DLD1 (cell line): ENCODE results near the gene GSN.

Source experiments
- in situ Hi-C: cut with HindIII; loops from 2 replicates; pipeline ENCODE4 v1.10.0; 2017; ENCODE audit warnings: low sequenced_read_pairs

The GSN gene

DNA sequence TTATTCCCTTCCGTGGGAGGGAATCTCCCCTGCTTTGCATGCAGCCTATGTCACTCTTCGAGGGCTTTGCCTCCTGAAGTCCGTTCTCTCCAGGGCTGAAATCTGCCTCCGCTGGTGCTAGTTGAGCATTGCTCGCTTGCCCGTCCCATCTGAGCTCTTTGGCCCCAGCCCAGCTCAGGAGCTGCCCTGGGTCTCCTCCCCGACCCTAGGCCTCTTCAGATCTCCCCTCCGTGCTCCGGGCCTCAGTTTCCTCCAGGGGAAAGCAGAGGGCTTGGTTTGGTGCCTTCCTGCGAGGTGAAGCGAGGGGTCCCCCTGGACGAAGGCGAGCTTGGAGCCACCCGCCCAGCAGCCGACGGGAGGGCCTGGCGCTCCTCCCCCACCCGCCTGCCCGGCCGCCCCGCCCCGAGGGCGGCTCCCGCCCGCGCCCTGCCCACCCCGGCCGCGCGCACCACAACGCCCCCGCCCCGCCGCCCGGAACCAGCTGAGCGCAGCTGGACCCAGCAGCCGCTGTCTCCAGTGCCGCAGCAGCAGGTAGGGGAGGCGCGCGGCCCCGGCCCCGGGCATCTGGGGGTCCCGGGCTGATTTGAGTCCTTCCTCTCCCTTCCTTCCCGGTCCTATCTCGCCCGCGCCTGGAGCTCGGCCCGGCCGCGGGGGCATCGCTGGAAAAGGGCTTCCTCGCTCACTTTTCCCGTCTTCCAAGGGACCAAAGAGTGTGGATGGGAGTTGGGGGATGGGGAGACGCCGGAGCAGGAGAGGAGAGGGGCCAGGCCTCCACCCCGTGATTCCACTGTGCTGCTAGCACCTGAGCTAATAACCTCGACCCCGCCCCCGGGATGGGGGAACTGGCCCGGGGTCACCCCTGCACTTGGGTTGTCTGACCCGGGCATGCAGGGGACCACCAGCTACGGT is at the start of gene GSN:
Gene GSN (plus strand): TSS at position 474 of the 909 bp plus-strand sequence. CDS start 33,810 bp downstream, outside the sequence.
- in situ Hi-C loops: no loop called here

DNA sequence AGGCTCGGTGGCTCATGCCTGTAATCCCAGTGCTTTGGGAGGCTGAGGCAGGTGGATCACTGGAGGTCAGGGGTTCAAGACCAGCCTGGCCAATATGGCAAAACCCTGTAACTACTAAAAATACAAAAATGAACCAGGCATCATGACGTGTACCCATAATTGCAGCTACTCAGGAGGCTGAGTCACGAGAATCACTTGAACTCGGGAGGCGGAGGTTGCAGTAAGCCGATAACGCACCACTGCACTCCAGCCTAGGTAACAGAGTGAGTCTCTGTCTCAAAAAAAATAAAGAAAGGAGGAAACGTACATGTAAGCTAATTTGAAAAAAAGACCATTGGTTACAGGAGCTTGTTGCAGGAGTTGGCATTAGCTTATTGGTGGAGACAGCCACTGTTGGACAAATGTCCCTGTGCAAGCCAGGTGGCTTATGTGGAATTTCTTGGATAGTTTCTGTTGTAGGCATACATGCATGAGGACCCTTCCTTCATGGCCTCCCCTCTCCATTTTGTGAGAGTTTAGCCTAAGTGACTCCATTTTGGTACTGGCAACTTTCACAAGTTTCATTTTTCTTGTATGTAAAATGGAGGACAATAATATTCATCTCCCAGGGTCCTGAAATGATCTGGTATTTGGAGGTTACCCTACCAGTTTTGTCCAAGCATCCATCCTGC is 49.5 kb upstream of the GSN start:
- in situ Hi-C loops: no loop called here

DNA sequence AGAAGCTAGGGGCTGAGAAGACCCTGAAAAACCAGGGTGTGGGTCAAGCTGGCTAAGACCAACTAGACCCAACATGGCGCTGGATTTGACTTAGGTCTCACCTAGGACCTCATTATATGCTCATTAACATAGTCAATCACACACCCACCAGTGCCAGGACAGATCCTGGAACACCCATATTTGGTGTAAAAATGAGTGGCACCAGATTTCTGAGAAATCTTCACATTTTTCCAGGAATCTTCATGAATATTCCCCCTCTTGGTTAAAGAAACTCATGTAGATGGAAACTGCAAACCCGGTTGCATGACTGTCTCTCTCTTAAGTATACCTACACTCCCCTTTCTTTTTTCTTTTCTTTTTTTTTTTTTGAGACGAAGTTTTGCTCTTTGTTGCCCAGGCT is 48.4 kb upstream of the GSN start:
- in situ Hi-C loops: no loop called here

DNA sequence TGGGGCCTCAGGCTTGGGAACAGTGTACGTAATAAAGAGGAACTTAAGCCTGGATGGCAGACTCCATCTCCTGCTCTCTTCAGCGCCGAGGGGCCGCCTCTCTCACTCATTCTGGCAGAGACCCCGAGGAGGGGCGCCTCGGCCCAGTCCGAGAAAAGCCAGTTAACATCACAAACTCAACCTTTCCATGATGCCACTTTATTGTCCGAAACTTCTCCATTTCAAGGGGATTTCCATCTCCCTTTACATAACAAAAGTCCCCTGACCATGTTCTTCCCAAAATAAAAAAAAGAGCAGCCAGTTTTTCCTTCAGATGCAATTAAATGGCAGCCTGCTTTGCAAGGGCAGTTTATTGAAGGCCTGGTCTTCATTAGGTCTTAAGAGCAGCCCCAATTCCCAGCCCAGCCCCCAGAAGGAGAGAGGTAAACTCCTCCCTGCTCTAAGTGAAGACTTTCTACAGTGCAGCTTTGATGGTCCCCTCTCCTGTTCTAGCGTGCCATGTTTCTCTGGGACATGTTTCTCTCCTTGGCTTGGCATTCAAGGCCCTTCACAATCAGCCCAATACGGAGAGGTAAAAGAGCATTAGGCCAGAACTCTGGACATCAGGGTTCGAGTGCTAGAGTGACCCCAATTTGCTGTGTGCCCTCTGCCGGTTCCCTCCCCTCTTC is 46.8 kb upstream of the GSN start:
- in situ Hi-C loops: no loop called here

DNA sequence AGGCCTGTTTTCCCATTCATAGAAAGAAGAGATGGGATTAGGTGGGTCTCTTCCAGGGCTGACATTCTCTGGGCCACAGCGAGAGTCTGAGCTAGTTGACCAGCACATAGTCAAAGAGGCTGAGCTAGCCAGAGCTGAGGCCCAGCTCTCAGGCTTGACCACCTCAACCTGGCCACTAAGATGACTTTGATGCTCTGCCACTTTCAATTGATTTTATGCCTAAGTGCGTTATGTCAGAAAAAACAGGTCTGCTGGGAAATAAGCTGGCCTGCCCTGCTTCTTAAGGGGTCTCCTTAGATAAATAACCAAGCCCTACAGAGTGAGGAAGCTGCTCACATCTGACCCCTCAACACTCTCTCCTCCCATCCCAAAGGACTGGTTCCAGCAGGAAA is 46.3 kb upstream of the GSN start:
- in situ Hi-C loops: no loop called here

DNA sequence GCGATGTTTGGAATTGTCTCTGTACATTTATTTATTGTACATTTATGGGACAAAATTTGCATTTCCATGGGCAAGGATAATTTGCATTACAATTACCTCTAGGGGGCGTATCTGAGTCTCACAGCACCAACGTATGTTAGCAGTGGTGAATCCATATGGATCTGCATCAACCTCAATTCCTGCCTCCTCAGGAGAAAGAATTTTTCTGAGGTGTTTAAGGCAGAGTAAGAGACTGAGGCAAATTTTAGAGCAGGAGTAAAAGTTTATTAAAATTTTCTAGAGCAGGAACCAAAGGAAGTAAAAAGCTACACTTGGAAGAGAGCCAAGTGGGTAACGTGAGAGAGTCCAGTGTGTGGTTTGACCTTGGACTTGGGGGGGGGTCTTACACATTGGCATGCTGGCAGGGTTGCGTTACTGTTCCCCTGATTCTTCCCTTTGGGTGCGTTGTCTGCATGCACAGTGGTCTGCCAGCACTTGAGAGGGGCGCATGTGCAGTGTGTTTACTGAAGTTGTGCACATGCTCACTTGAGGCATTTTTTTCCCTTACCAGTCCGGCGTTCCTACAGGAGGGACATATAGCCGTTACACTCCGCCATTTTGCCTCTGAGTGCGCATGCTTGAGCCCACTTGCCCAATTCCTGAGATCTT is 45.3 kb upstream of the GSN start:
- in situ Hi-C loops: no loop called here

DNA sequence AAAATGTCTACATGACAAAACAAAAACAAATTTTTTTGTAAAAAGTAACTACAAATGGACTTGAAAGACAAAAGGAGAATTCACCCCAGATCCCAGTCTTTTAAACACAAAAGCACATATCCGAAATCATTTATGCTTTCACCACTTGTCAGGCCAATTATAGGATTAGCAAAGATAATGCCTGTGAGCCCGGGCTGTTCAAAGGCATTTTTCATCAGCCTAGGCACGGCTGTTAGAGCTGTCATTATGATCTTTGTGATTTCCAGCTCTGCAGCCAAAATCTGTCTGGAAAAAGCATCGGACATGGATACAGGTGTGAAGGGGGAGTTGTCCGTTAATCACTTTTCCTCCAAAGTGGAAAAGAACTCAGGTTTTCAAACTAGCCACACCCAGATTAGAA is 42.7 kb upstream of the GSN start:
- in situ Hi-C loops: no loop called here

DNA sequence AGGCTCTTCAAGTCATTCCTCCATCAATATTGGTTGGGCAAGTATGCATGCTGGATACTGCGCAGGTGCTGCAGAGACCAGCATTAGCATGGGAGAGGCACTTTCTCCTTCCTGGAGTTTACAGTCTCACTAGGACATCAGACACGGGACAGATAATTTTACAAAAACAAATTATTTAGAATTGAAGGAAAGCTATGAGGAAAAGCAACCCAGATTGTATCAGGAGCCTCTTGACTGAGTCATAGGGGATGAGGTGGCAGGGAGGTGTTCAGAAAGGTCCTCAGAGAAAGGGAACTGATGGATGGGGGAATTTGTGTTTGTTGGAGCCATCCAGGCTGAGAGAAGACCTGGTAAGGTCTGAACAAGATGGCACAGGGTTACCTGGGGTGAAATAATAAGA is 41.8 kb upstream of the GSN start:
- in situ Hi-C loops: no loop called here

DNA sequence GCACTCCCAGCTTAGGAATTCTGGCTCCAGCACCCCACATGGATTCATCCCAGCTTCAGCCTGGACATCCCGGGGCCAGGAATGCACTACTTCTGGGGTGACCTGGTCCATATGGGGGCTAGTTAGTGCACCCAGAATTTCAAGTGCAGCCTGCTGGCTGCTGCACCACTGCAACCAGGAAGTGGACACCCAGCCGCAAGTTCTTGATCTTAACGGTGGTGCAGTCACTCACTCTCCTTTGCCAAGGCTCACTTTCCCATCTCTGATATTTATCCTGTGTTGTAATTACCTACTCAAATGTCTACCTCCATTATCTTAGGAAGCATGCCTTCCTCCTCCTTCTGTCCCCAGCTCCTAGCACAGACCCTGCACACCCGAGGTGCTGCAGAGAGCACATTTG is 40.1 kb upstream of the GSN start:
- in situ Hi-C loops: no loop called here

DNA sequence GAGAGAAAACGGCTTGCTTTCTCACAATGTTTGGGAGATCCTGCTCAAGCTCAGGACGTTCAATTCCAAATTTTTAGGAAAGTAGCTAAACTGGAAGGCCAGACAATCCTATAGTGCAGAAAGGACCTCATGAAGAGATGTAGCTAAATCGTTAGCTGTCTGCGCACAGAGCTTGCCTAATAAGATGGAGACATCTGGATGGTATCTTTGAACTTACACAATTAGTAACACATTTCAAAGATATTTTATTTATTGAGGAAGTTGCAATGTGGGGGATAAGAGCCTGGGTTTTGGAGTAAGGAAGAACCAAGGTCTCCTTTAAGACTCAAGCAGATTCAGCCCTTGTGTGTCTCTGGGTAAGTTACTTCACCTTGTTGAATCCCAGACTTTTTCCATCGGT is 37.7 kb upstream of the GSN start:
- in situ Hi-C loops: no loop called here

DNA sequence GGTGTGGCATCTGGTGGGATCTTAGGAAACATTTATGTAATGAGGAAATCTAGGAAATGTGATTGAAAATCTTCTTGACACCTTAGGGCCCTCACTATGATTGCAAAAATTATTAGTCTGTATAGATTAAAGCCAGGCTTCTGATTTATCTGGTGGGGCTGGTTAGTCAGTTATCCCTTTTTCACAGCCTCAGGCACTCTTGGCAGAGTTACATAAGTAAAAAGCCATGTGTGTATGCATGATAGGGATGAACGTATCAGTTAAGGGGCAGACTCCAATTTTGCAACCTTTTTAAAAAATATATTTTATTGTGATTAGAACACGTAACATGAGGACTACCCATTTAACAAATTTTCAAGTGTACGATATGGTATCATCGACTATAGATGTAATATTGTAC is 35.7 kb upstream of the GSN start:
- in situ Hi-C loops: no loop called here

DNA sequence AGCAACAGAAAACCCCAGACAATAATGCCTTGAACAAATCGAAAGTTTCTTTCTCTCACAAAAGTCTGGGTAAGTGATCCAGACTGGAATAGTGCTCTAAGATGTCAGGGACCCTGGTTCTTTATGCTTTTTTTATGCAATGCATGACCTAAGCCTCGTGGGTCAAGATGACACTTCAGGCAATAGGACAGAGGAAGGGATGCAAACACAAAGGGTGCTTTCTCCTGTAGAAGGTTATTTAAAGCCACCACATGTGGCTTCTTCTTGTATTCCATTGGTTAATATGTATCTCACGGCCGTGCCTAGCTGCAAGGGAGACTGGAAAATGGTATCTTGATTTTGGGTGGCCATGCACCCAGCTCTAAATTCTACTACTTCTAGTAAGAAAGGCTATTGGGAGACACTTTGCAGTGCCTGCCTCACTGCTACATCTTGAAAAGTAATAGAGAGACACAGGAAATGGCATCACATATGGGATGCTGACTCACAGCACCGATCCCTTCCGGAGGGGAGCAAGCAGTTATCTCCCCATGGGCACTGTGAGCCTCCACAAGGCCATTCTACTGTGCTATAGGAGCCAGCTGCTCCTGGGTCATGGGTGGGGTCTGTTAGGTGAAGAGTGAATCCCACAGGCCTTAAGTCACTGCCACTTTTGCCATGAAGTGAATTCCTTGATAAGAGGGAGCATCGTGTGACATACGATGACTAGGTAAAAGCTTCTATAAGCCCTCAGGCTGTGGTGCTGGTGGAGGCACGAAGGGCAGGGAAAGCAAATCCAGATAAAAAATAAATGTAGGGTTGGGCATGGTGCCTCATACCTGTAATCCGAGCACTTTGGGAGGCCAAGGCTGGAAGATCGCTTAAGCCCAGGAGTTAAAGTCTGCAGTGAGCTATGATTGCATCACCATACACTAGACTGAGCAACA is 33.8 kb upstream of the GSN start:
- in situ Hi-C loops: no loop called here

DNA sequence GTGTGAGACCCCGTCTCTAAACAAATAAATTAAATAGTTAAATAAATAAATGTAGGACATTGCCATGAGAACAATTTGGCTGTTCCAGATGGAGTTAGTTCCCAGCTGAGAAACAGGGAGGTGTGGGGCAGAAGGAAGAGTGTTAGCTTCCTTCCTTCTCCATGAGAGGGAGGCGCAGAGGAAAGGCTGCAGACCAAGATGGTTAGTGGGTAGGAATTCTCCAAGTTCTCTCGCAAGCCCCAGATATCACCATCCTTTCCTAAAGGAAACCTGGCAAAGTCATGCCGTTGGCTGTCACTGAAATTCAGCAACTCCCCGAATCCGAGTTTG is 33.2 kb upstream of the GSN start:
- in situ Hi-C loops: no loop called here

DNA sequence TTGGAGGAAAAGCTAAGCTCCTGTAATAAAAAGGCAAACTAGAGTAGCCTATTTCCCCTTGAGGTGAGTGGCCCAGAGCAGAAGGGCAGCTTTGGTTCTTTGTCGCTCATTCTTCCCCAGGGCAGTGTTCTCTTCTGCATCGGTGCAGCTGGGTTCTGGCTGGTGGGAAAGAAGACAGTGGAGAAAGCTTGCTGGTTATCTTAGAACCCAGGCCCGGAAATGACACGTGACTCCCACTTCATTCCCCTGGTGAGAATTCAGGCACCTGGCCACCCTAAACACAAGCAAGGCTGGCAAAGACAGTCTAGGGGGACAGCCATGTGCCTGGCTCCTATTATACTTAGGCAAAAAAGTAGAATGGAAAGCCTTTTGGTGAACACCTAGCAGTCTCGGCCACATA is 32.5 kb upstream of the GSN start:
- in situ Hi-C loops: no loop called here

DNA sequence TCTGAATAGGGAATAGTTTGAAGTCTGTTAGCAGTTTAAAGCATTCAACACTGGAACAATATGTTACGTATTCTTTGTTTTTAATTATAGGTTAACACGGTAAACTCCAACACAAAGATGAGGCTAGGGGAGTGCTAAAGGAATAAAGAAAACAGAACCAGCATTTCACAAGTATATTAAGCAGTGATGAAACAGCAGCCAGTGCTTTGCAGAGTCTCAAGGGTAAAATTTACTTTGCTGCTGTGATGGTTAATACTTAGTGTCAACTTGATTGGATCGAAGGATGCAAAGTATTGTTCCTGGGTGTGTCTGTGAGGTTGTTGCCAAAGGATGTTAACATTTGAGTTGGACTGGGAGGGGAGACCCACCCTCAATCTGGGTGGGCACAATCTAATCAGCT is 30.0 kb upstream of the GSN start:
- in situ Hi-C loops: no loop called here

DNA sequence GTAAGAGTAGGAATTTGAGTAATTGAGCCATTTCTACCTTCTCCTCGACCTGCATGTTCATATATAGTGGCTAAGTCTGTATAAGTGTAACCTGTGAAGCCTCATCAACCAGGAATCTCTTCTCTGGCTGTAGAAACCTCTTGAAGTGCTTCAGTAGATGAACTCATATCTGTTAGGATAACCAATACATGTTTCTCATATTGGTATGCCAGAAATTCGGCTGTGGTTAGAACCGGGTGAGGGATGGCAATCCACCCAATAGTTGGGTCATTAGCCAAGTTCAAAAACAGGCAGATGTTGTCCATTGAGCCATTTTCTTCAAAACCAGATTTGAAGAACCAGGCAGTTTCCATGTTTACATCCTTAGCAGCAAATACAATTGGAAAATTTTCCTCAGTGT is 28.9 kb upstream of the GSN start:
- in situ Hi-C loops: no loop called here

DNA sequence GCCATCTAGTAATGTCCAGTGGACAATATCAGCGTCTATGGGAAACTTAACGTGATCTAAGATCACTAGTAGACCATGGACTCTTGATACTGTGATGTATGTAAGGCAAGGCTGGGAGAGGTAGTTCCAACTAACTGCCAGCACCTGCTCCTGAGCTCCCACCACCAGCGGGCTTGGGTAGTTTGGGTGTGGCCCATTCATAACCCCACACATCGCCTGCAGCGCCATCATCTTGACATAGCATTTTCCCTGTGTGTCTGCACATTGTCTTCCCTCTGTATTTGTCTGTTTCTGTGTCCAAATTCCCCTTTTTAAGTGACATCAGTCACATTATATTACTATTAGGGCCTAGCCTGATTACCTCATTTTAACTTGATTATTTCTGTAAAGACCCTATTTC is 28.1 kb upstream of the GSN start:
- in situ Hi-C loops: no loop called here

DNA sequence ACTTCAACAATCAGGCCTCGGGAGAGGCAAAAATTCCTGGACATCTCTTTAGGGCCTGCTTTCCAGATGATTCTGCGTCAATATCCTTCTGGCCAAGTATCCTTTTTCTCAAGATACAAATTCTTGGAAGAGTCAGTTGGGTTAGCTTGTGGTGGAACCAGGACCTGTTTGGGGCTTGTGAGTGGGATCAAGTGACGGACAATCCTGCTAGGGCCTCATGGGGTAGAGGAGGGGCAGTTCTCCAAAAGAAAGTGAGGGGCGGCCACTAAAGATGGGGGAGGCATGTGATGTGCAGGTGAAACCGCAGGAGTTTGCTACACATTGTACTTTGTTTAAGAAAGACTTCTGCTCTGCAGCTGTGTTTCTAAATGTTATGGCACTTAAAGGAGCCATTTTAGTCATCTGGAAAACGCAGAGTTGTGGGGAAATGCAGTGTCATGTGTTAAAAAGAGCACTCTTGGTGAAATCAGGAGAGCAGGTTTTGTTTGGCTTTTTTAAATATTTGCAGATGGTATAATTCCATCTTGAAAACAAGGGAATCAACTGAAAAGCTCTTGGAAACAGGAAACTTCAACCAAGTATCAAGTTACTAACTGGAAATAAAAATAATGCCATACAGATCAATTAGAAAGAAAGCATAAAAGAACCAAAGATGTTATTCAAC is 27.4 kb upstream of the GSN start:
- in situ Hi-C loops: no loop called here

DNA sequence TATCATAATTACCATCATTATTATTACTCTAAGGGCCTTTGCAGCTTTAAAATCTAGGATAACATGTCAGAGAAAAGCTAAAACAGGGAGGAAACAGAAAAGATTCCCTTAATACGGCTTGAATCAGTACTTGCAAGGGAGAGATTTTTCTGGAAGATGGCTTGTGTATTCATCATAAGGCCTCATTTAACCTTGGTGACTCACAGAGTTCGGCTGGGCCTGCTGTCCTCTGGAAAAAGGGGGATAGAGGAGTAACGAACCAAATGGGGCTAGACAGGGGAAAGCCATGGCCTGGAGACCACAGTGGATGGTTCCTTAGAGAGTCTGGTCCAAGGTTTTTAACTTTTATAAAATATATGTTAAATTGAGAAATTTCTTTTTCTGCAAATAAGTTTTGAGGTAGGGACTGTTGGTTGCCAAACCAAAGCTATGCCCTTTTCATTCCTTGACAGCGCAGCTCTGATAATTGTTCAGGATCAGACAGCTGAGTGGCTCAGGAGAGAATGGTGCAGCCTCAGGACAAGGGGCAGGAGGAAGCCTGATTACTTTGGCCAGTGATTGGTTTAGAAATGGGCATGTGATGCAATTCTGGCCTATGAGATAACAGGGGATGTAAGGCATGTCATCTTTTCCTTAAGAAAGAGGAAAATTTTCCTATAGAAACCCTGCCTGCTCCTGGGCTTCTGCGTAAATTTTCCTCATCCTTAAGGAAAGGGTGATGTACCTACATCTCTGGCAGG is 25.6 kb upstream of the GSN start:
- in situ Hi-C loops: no loop called here
